Liver (tissue), 9 donors: ENCODE results near the gene MED26. TPM values are rescaled to one million over a fixed set of nuclear protein-coding genes. Genes with fewer than 3 reads are reported as not detected.

Experiments
- DNase-seq: peaks from one replicate; pipeline ENCODE4 v3.0.0-alpha.2; 2017; ENCODE audit warnings: low spot score
- H3K27ac ChIP-seq, 2 donors: one replicate each; pipeline ENCODE4 v1.7.0; 2013; ENCODE audit warnings: inconsistent platforms in 2 of 2, low read length in 2 of 2, control low read depth in 1 of 2, low read depth in 1 of 2, mild to moderate bottlenecking in 1 of 2
- H3K27me3 ChIP-seq, 4 donors: one replicate each; pipeline versions ENCODE4 v1.6.1 to v1.7.0; 2013; ENCODE audit warnings: low read length in 3 of 4, inconsistent platforms in 1 of 4, mild to moderate bottlenecking in 1 of 4, moderate library complexity in 1 of 4; ENCODE audit not compliant: control insufficient read depth in 4 of 4, insufficient read depth in 4 of 4
- H3K36me3 ChIP-seq, 4 donors: one replicate each; pipeline versions ENCODE4 v1.6.1 to v1.7.0; 2013; ENCODE audit warnings: low read length in 3 of 4, mild to moderate bottlenecking in 3 of 4, low read depth in 1 of 4, moderate library complexity in 1 of 4; ENCODE audit not compliant: control insufficient read depth in 4 of 4, insufficient read depth in 3 of 4
- H3K4me1 ChIP-seq, 4 donors: one replicate each; pipeline versions ENCODE4 v1.6.1 to v1.7.0; 2013; ENCODE audit warnings: low read length in 3 of 4, mild to moderate bottlenecking in 3 of 4, moderate library complexity in 1 of 4; ENCODE audit not compliant: control insufficient read depth in 4 of 4, insufficient read depth in 4 of 4
- H3K4me3 ChIP-seq, 3 donors: one replicate each; pipeline versions ENCODE4 v1.6.1 to v1.7.0; 2013; ENCODE audit warnings: low read length in 3 of 3, control low read depth in 1 of 3, low read depth in 1 of 3, mild to moderate bottlenecking in 1 of 3
- H3K9ac ChIP-seq, 2 donors: one replicate each; pipeline ENCODE4 v1.7.0; 2013; ENCODE audit warnings: low read length in 2 of 2, mild to moderate bottlenecking in 2 of 2, moderate library complexity in 2 of 2, control low read depth in 1 of 2, low read depth in 1 of 2
- H3K9me3 ChIP-seq, 4 donors: one replicate each; pipeline versions ENCODE4 v1.6.1 to v1.7.0; 2013; ENCODE audit warnings: low read length in 3 of 4; ENCODE audit not compliant: control insufficient read depth in 4 of 4
- ATF3 ChIP-seq: IDR thresholded peaks from 2 replicates; pipeline ENCODE4 v1.6.1; 2016; ENCODE audit warnings: antibody characterized with exemption
- CTCF ChIP-seq: fragments of 150-350 bp; IDR thresholded peaks from 2 replicates; pipeline ENCODE4 v1.5.1; 2017; ENCODE audit warnings: improper control_type of control experiment, low read depth, low read length; ENCODE audit not compliant: missing input control
- EGR1 ChIP-seq, 2 donors: IDR thresholded peaks; 2 replicates each; pipeline ENCODE4 v1.6.1; 2016 to 2018; ENCODE audit warnings: antibody characterized with exemption in 2 of 2, low read depth in 2 of 2
- FOXA1 ChIP-seq: IDR thresholded peaks from 2 replicates; pipeline ENCODE4 v1.6.1; 2016; ENCODE audit warnings: antibody characterized with exemption
- FOXA2 ChIP-seq: IDR thresholded peaks from 2 replicates; pipeline ENCODE4 v1.6.1; 2016; ENCODE audit warnings: antibody characterized with exemption
- GABPA ChIP-seq, 2 donors: IDR thresholded peaks in 1 of 2; conservative IDR thresholded peaks in 1 of 2; 2 replicates each; pipeline ENCODE4 v1.6.1; 2016; ENCODE audit warnings: antibody characterized with exemption in 2 of 2, mild to moderate bottlenecking in 1 of 2, moderate library complexity in 1 of 2
- HNF4A ChIP-seq, 2 donors: conservative IDR thresholded peaks; 2 replicates each; pipeline ENCODE4 v1.6.1; 2016; ENCODE audit warnings: antibody characterized with exemption in 2 of 2, mild to moderate bottlenecking in 2 of 2
- HNF4G ChIP-seq: IDR thresholded peaks from 2 replicates; pipeline ENCODE4 v1.6.1; 2016; ENCODE audit warnings: antibody characterized with exemption
- JUND ChIP-seq, 2 donors: IDR thresholded peaks; 2 replicates each; pipeline ENCODE4 v1.6.1; 2016; ENCODE audit warnings: antibody characterized with exemption in 2 of 2
- MAX ChIP-seq: IDR thresholded peaks from 2 replicates; pipeline ENCODE4 v1.6.1; 2016; ENCODE audit warnings: antibody characterized with exemption
- NR2F2 ChIP-seq: IDR thresholded peaks from 2 replicates; pipeline ENCODE4 v1.6.1; 2016; ENCODE audit warnings: antibody characterized with exemption
- RAD21 ChIP-seq, 2 donors: IDR thresholded peaks; 2 replicates each; pipeline ENCODE4 v1.6.1; 2016; ENCODE audit warnings: antibody characterized with exemption in 2 of 2, mild to moderate bottlenecking in 2 of 2
- REST ChIP-seq: IDR thresholded peaks from 2 replicates; pipeline ENCODE4 v1.6.1; 2016; ENCODE audit warnings: antibody characterized with exemption, mild to moderate bottlenecking
- RXRA ChIP-seq, 2 donors: IDR thresholded peaks; 2 replicates each; pipeline ENCODE4 v1.6.1; 2017 to 2018; ENCODE audit warnings: antibody characterized with exemption in 2 of 2, mild to moderate bottlenecking in 1 of 2
- SP1 ChIP-seq: IDR thresholded peaks from 2 replicates; pipeline ENCODE4 v1.6.1; 2018; ENCODE audit warnings: antibody characterized with exemption, mild to moderate bottlenecking
- TAF1 ChIP-seq: conservative IDR thresholded peaks from 2 replicates; pipeline ENCODE4 v1.6.1; 2016; ENCODE audit warnings: antibody characterized with exemption, mild to moderate bottlenecking
- YY1 ChIP-seq: IDR thresholded peaks from 2 replicates; pipeline ENCODE4 v1.6.1; 2016; ENCODE audit warnings: antibody characterized with exemption, mild to moderate bottlenecking
- ZBTB33 ChIP-seq: IDR thresholded peaks from 2 replicates; pipeline ENCODE4 v1.6.1; 2016; ENCODE audit warnings: antibody characterized with exemption
- WGBS: extraction: QIAGEN DNeasy Blood & Tissue Kit; methylation state at CpG from one replicate; pipeline ENCODE4 v1.1.7; 2013; 5-methylcytosine and 5-hydroxymethylcytosine counted together
- polyA plus RNA-seq, 2 donors: library from polyadenylated mRNA; stranded (reverse) in 1 of 2; unstranded in 1 of 2; fragments of 200-250 nt in 1 of 2; fragments of >200 nt in 1 of 2; fragmentation: Nextera tagmentation in 1 of 2; extraction: Ambion mirVana in 1 of 2; gene quantifications; one replicate each; pipeline versions ENCODE4 v1.2.1 to v1.2.3, GENCODE V29; 2013 to 2015
- total RNA-seq, 2 donors: library from RNA; depleted of rRNA; stranded (reverse); fragments of >200 nt; gene quantifications; one replicate each; pipeline ENCODE4 v1.2.3, GENCODE V29; 2014
- donor health status: healthy.
- donor health status: healthy.
- donor health status: healthy.
- donor health status: healthy.
- donor health status: healthy.

Gene MED26
- total and polyA plus RNA-seq, 4 donors, result 1.5 to 3.8 (median 3.2) TPM

GRCh38 chr19:16595097-16595496 is 32.9 kb downstream of the MED26 start:
- TF ChIP-seq HNF4A (conservative IDR thresholded peaks at IDR 0.05), result no peak
- Histone ChIP-seq H3K27me3 (no peaks in the 10 kb centered on the region), H3K27ac (no peak overlapping the region), H3K4me1 (peaks cover 0 to 7% (median 5%) of the 10 kb centered on the region in 4 donors), H3K9me3 (no peaks in the 10 kb centered on the region), H3K9ac (no peak overlapping the region), H3K4me3 (no peak overlapping the region), H3K36me3 (no peaks in the 10 kb centered on the region)
- 90% methylated on average over 8 of the region's 8 CpGs for WGBS
- DNase-seq, result no peak

GRCh38 chr19:16594681-16595091 is 33.3 kb downstream of the MED26 start:
- 82% methylated on average over 5 of the region's 5 CpGs for WGBS
- Histone ChIP-seq H3K4me3 (no peak overlapping the region), H3K9ac (no peak overlapping the region), H3K27me3 (no peaks in the 10 kb centered on the region), H3K9me3 (no peaks in the 10 kb centered on the region), H3K4me1 (peaks cover 0 to 10% (median 6%) of the 10 kb centered on the region in 4 donors), H3K27ac (no peak overlapping the region), H3K36me3 (no peaks in the 10 kb centered on the region)
- no peak for TF ChIP-seq HNF4A (conservative IDR thresholded peaks at IDR 0.05)
- no peak for TF ChIP-seq RXRA (IDR thresholded peaks at IDR 0.05)
- TF ChIP-seq CTCF, result no peak
- TF ChIP-seq JUND (IDR thresholded peaks at IDR 0.05), result no peak
- no peak for TF ChIP-seq YY1
- TF ChIP-seq REST, result no peak
- TF ChIP-seq MAX, result no peak
- no peak for TF ChIP-seq HNF4G
- TF ChIP-seq SP1, result no peak
- no peak for TF ChIP-seq FOXA2
- TF ChIP-seq GABPA (IDR thresholded peaks at IDR 0.05 in 1 of 2, conservative IDR thresholded peaks at IDR 0.05 in 1 of 2), result no peak
- TF ChIP-seq FOXA1, result no peak
- no peak for TF ChIP-seq EGR1 (IDR thresholded peaks at IDR 0.05; ENCODE audit: low read depth in 2 of 2)
- no peak for TF ChIP-seq ATF3
- no peak for TF ChIP-seq ZBTB33
- no peak for TF ChIP-seq RAD21 (IDR thresholded peaks at IDR 0.05)
- no peak for TF ChIP-seq TAF1
- no peak for TF ChIP-seq NR2F2
- DNase-seq, result no peak
